Stimulated activated naive CD8-positive, alpha-beta T cell treated with anti-CD3 and anti-CD28 coated beads, Interleukin-15, amount 100 ng/mL, for 72 hours (primary cell): Measurements from ENCODE around the gene TSNAXIP1.
A peak's percentile ranks its signal among the peaks of the same experiment; 100 is the strongest.

Experiments used
- ATAC-seq: fragments of 150-1000 bp; cut with Tn5 transposase; 2 replicates; pipeline ENCODE4 v1.10.0; 2021; ENCODE audit warnings: mild to moderate bottlenecking, moderate library complexity
- DNase-seq, 2 donors: peaks; one replicate each; pipeline ENCODE4 v3.0.0; 2021 to 2022
- H3K27ac Mint-ChIP-seq, 2 donors: one replicate each; pipeline ENCODE4 v1.8.0; 2022; ENCODE audit warnings: mild to moderate bottlenecking in 2 of 2, mixed read lengths in 2 of 2, moderate library complexity in 2 of 2
- H3K27me3 Mint-ChIP-seq: one replicate; pipeline ENCODE4 v1.8.0; 2022; ENCODE audit warnings: mixed read lengths
- H3K4me1 Mint-ChIP-seq: one replicate; pipeline ENCODE4 v1.8.0; 2022; ENCODE audit warnings: mild to moderate bottlenecking, mixed read lengths
- H3K4me3 Mint-ChIP-seq, 2 donors: one replicate each; pipeline ENCODE4 v1.8.0; 2022; ENCODE audit warnings: mild to moderate bottlenecking in 2 of 2, mixed read lengths in 2 of 2, moderate library complexity in 1 of 2
- H3K9me3 Mint-ChIP-seq, 2 donors: one replicate each; pipeline ENCODE4 v1.8.0; 2022; ENCODE audit warnings: mixed read lengths in 2 of 2

TSNAXIP1 gene

DNA sequence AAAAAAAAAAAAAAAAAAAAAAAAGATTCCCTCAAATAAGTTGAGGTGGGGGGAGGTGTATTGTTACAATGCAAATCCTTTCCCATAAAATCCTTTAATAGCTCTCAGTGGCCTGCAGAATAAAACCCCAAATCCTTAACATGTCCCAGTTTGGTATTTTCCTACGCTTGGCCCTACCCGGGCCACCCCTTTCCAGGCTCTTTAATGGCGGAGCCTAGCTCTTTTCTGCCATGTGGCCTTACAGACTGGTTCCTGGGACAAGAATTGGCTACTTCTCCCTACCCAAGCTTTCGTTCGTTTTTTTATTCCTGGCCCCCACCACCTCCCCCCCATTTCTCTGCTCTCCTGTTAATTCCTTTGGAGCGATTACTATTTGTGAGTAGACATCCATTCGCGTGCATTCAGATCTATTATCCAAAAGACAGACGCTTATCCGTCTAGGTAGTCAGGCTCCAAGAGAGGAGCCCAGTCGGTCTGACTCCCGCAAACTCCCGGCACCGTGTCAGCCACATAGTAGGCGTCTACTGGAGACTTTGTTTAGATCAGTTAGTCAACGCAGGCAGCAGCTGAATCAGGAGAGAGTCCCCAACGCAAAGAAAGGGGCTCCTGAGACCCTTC lies 34.6 kb downstream of the TSNAXIP1 start:
- DNase-seq: no peak
- H3K27me3 Mint-ChIP-seq: no peaks in the 10 kb centered on the region
- H3K9me3 Mint-ChIP-seq: no peaks in the 10 kb centered on the region
- ATAC-seq: no peak
- peak overlapping the region; percentile 89 to 98 for H3K27ac Mint-ChIP-seq
- H3K4me1 Mint-ChIP-seq: peaks cover 40% of the 10 kb centered on the region
- H3K4me3 Mint-ChIP-seq: peak overlapping the region; percentile 93 to 94

GRCh38 chr16:67841816-67842508 lies 35.3 kb downstream of the TSNAXIP1 start, which contains the start of gene THAP11:
THAP11 (plus strand) TSS chr16:67842320; CDS start chr16:67842555, 235 bp downstream.
- Mint-ChIP-seq H3K27me3 (no peaks in the 10 kb centered on the region), H3K27ac (peak within 1 kb of the TSS; percentile 98), H3K4me3 (peak within 1 kb of the TSS; percentile 93 to 99), H3K9me3 (no peaks in the 10 kb centered on the region), H3K4me1 (peaks cover 40% of the 10 kb centered on the region)
- ATAC-seq: peak; percentile 66
- DNase-seq: peak; percentile 96

DNA sequence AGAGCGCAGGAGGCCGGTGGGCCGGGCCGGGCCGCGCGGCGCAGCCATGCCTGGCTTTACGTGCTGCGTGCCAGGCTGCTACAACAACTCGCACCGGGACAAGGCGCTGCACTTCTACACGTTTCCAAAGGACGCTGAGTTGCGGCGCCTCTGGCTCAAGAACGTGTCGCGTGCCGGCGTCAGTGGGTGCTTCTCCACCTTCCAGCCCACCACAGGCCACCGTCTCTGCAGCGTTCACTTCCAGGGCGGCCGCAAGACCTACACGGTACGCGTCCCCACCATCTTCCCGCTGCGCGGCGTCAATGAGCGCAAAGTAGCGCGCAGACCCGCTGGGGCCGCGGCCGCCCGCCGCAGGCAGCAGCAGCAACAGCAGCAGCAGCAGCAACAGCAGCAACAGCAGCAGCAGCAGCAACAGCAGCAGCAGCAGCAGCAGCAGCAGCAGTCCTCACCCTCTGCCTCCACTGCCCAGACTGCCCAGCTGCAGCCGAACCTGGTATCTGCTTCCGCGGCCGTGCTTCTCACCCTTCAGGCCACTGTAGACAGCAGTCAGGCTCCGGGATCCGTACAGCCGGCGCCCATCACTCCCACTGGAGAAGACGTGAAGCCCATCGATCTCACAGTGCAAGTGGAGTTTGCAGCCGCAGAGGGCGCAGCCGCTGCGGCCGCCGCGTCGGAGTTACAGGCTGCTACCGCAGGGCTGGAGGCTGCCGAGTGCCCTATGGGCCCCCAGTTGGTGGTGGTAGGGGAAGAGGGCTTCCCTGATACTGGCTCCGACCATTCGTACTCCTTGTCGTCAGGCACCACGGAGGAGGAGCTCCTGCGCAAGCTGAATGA lies 36.0 kb downstream of the TSNAXIP1 start:
- H3K4me1 Mint-ChIP-seq: peaks cover 42% of the 10 kb centered on the region
- DNase-seq (peak; percentile 75 to 79), ATAC-seq (peak; percentile 34)
- no peaks in the 10 kb centered on the region for H3K9me3 Mint-ChIP-seq
- H3K27ac Mint-ChIP-seq: peak overlapping the region; percentile 88 to 98
- no peaks in the 10 kb centered on the region for H3K27me3 Mint-ChIP-seq
- H3K4me3 Mint-ChIP-seq: peak overlapping the region; percentile 93 to 99

GRCh38 chr16:67843343-67843765 lies 36.7 kb downstream of the TSNAXIP1 start:
- H3K9me3 Mint-ChIP-seq: no peaks in the 10 kb centered on the region
- ATAC-seq: no peak
- H3K27ac Mint-ChIP-seq: peak overlapping the region; percentile 88 to 98
- DNase-seq: no peak
- H3K27me3 Mint-ChIP-seq: no peaks in the 10 kb centered on the region
- peak overlapping the region; percentile 93 to 99 for H3K4me3 Mint-ChIP-seq
- peaks cover 48% of the 10 kb centered on the region for H3K4me1 Mint-ChIP-seq

- ATAC-seq: no peak
- no peaks in the 10 kb centered on the region for H3K27me3 Mint-ChIP-seq
- H3K27ac Mint-ChIP-seq: no peak overlapping the region
- H3K9me3 Mint-ChIP-seq: no peaks in the 10 kb centered on the region
- H3K4me3 Mint-ChIP-seq: peak overlapping the region; percentile 94 to 99
- peaks cover 55% of the 10 kb centered on the region for H3K4me1 Mint-ChIP-seq
- DNase-seq: no peak
These were observed 37.8 kb downstream of the TSNAXIP1 start for GRCh38 chr16:67844497-67844896.

DNA sequence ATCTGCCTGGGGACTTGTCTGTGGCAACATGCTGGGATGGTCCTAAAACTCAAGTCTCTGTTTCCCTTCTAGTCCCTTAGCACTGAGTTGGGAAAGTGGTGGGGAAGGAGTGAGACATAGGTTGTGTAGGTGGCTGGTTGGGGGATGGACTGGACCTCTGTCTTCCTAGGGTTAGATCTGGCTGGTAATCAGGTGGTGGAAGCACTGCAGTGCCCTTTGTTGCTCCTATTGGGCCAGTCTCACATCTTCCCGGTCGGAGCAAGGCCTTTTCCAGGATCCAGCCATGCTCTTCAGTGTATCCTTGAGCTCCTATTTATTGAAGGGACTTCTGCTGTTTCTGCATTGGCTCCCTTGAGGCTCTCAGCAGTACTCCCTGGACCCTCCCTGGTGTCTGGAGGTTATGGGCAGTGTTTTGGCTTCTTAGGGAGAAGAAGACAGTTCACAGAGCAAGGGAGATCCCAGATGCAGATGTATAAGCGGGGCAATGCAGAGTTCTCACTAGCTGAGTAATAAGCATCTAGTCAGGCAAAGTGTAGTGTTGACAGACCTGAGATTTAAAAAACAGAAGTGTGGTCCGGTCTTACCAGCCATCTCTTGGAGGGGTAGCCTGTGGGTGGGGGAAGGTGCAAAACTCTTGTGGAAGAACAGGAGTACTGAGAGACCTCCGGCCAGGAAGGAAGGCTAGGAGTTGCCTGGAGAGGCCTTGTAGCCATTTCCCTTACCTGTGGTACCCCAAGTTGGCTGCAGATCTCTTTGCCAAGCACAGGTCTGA lies 38.8 kb downstream of the TSNAXIP1 start:
- ATAC-seq (no peak), DNase-seq (no peak)
- H3K4me1 Mint-ChIP-seq: peaks cover 62% of the 10 kb centered on the region
- peak overlapping the region; percentile 93 to 97 for H3K27ac Mint-ChIP-seq
- H3K27me3 Mint-ChIP-seq: no peaks in the 10 kb centered on the region
- peak overlapping the region; percentile 88 to 94 for H3K4me3 Mint-ChIP-seq
- H3K9me3 Mint-ChIP-seq: no peaks in the 10 kb centered on the region

- DNase-seq (no peak), ATAC-seq (no peak)
- peak overlapping the region; percentile 88 to 94 for H3K4me3 Mint-ChIP-seq
- H3K9me3 Mint-ChIP-seq: no peaks in the 10 kb centered on the region
- peak overlapping the region; percentile 93 to 97 for H3K27ac Mint-ChIP-seq
- H3K27me3 Mint-ChIP-seq: no peaks in the 10 kb centered on the region
- peaks cover 63% of the 10 kb centered on the region for H3K4me1 Mint-ChIP-seq
These were observed 39.3 kb downstream of the TSNAXIP1 start for GRCh38 chr16:67846063-67846319.

DNA sequence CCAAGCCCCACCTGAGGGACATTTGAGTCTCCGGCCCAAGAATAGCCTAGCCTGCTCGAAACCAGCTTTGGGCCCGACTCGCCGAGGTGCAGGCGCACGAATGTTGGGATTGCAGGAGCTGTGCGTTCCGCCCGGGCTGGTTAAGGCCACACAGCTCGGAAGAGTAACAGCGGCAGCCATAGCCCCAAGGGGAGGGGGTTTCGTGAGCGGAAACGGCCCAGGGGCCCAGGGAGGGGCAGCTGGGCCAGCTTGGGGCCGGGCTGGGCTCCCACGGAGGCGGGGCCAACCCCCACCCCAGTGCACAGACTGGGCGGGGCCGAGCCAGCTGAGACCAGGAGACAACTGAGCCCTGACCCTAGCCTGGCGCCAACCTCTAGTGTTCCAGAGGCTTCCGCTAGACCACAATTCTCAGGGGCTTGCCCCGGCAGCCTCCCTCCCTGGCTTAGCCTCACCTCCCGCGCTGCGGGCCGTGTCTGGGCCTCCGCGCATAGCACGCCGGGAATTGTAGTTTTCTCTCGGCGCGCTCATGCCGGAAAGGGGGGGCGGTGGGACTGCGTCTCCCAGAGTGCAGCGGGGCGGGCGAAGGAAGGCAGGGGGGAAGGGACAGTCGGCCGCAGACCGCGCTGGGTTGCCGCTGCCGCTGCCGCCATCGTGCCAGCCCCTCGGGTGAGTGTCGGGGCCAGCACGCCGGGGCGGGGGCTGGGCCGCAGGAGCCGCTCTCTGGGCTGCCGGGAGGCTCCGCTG lies 39.8 kb downstream of the TSNAXIP1 start, which contains the start of gene NUTF2:
NUTF2 (plus strand) TSS at position 614 of the 744 bp plus-strand sequence. CDS start 18,198 bp downstream, outside the sequence.
- H3K4me1 Mint-ChIP-seq: peaks cover 59% of the 10 kb centered on the region
- peak; percentile 80 for ATAC-seq
- H3K9me3 Mint-ChIP-seq: no peaks in the 10 kb centered on the region
- peak; percentile 97 to 98 for DNase-seq
- peak within 1 kb of the TSS; percentile 93 to 97 for H3K27ac Mint-ChIP-seq
- peak within 1 kb of the TSS; percentile 90 to 94 for H3K4me3 Mint-ChIP-seq
- no peaks in the 10 kb centered on the region for H3K27me3 Mint-ChIP-seq

- Mint-ChIP-seq H3K4me1 (peaks cover 56% of the 10 kb centered on the region), H3K27ac (peak within 1 kb of the TSS; percentile 84 to 95), H3K9me3 (no peaks in the 10 kb centered on the region), H3K27me3 (no peaks in the 10 kb centered on the region), H3K4me3 (peak within 1 kb of the TSS; percentile 90 to 94)
- DNase-seq (no peak), ATAC-seq (peak; percentile 63)
These were observed 40.6 kb downstream of the TSNAXIP1 start, which contains the start of gene CENPT for GRCh38 chr16:67847064-67847861. CENPT (minus strand) TSS chr16:67847693; CDS start chr16:67833859, 13,834 bp downstream.

DNA sequence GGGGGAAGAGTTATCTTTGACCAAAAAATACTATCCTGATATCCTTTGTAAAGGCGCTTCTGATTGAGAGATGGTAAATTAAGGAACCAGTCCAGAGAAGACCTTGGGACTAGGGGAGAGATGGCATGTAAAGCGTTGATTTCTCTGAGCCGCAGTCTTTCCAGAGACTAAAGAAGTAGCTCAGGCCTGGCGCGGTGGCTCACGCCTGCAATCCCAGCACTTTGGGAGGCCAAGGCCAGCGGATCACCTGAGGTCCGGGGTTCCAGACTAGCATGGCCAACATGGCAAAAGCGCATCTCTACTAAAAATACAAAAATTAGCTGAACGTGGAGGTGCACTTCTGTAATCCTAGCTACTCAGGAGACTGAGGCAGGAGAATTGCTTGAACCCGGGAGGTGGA lies 41.4 kb downstream of the TSNAXIP1 start:
- Mint-ChIP-seq H3K9me3 (no peaks in the 10 kb centered on the region), H3K4me3 (peak overlapping the region; percentile 90 to 92), H3K4me1 (peaks cover 53% of the 10 kb centered on the region), H3K27ac (peak overlapping the region in 1 of 2 donors; percentile 78), H3K27me3 (no peaks in the 10 kb centered on the region)
- no peak for ATAC-seq
- DNase-seq: no peak

DNA sequence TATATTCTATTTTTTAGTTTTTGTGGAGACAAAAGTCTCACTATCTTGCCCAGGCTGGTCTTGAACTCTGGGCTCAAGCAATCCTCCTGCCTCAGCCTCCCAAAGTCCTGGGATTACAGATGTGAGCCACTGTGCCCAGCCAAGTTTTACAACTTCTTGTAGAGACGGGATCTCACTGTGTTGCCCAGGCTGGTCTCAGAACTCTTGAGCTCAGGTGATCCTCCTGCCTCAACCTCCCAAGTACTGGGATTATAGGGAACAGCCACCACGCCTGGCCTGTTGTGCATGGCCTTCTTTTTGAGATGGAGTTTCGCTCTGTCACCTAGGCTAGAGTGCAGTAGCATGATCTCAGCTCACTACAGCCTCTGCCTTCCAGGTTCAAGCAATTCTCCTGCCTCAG lies 47.0 kb downstream of the TSNAXIP1 start:
- DNase-seq: no peak
- Mint-ChIP-seq H3K4me3 (no peak overlapping the region), H3K4me1 (peaks cover 49% of the 10 kb centered on the region), H3K9me3 (no peaks in the 10 kb centered on the region), H3K27ac (peak overlapping the region; percentile 8 to 86), H3K27me3 (no peaks in the 10 kb centered on the region)
- ATAC-seq: no peak

DNA sequence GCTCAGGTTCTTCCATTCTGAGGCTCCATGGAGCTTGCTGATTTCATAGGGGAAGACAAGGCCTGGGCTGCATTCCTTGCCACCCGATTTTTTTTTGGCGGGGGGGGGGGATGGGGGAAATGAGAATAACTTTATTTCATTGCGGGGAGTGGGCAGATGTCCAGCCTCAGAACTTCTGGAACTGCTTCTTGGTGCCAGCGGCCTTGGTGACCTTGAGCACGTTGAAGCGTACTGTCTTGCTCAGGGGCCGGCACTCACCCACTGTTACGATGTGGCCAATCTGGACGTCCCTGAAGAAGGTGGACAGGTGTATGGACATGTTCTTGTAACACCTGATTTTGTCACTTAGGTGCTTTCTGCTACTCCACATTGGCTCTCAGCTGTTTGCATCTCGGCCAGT lies 49.1 kb downstream of the TSNAXIP1 start:
- H3K9me3 Mint-ChIP-seq: no peaks in the 10 kb centered on the region
- ATAC-seq (no peak), DNase-seq (no peak)
- peaks cover 39% of the 10 kb centered on the region for H3K4me1 Mint-ChIP-seq
- H3K27ac Mint-ChIP-seq: no peak overlapping the region
- no peak overlapping the region for H3K4me3 Mint-ChIP-seq
- H3K27me3 Mint-ChIP-seq: no peaks in the 10 kb centered on the region

- ATAC-seq (no peak), DNase-seq (no peak)
- Mint-ChIP-seq H3K27me3 (no peaks in the 10 kb centered on the region), H3K27ac (peak overlapping the region; percentile 59 to 88), H3K9me3 (no peaks in the 10 kb centered on the region), H3K4me1 (peaks cover 39% of the 10 kb centered on the region), H3K4me3 (no peak overlapping the region)
These were observed 50.3 kb downstream of the TSNAXIP1 start for GRCh38 chr16:67856927-67857546.
